GM21360 (cell line): ENCODE results near the gene HNRNPA2B1.
"Not testable (repeated sequence)": the region's sequence is repeated elsewhere in the genome, so short reads cannot be mapped to it uniquely, and the experiment has no call there.

Source experiments
- ATAC-seq: cut with Tn5 transposase; IDR thresholded peaks from one replicate; pipeline ENCODE4 v1.9.1; 2021; ENCODE audit warnings: mild to moderate bottlenecking, moderate library complexity; ENCODE audit not compliant: unreplicated experiment

Gene HNRNPA2B1

DNA sequence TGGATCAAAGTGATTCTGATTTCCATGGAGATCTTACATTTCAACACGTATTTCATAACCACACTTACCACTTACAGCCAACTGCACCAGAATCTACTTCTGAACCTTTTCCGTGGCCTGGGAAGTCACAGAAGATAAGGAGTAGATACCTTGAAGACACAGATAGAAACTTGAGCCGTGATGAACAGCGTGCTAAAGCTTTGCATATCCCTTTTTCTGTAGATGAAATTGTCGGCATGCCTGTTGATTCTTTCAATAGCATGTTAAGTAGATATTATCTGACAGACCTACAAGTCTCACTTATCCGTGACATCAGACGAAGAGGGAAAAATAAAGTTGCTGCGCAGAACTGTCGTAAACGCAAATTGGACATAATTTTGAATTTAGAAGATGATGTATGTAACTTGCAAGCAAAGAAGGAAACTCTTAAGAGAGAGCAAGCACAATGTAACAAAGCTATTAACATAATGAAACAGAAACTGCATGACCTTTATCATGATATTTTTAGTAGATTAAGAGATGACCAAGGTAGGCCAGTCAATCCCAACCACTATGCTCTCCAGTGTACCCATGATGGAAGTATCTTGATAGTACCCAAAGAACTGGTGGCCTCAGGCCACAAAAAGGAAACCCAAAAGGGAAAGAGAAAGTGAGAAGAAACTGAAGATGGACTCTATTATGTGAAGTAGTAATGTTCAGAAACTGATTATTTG lies 15.3 kb downstream of the HNRNPA2B1 start:
- no peak for ATAC-seq

DNA sequence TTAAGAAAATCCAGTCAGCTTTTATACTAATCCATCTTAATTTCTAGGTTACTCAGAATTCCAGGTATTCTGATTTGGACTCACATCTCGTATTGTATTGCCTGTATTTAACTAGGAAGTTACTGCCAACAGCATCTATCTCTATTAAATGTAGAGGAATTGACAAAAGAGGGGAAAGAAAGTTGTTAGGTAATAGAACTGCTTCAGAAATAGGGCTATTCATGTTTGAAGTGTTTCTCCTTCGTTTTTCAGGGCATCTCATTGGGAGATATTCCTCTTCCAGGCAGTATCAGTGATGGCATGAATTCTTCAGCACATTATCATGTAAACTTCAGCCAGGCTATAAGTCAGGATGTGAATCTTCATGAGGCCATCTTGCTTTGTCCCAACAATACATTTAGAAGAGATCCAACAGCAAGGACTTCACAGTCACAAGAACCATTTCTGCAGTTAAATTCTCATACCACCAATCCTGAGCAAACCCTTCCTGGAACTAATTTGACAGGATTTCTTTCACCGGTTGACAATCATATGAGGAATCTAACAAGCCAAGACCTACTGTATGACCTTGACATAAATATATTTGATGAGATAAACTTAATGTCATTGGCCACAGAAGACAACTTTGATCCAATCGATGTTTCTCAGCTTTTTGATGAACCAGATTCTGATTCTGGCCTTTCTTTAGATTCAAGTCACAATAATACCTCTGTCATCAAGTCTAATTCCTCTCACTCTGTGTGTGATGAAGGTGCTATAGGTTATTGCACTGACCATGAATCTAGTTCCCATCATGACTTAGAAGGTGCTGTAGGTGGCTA lies 16.1 kb downstream of the HNRNPA2B1 start:
- ATAC-seq, result not testable (repeated sequence)

DNA sequence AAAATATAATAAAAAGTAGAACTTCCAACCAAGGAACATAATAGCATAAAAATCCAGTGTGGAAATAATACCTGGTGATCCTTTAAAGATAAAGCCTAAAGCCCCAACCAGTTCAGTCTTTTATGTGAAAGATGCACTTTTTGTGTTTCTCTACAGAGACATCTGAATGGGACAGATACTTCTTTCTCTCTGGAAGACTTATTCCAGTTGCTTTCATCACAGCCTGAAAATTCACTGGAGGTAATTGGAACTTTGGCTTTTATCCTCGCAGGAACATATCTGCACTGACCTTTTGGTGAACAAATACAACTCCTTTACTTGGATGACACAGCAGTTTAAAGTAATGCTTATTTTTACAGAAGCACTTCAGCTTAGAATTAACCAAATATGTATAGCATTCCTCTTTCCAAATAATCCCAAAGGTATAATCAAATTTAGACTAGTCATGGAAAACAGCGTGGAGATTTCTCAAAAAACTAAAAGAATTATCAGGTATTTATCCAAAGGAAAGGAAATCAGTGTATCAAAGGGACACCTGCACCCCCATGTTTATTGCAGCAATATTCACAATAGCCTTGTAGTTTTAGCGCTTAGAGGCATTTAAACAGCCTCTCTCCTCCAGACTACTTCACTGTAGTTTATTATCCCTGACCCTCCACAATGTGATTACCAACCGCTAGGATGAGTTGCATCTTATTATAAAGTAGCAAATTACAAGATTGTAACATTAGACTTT lies 16.8 kb downstream of the HNRNPA2B1 start:
- no peak for ATAC-seq

DNA sequence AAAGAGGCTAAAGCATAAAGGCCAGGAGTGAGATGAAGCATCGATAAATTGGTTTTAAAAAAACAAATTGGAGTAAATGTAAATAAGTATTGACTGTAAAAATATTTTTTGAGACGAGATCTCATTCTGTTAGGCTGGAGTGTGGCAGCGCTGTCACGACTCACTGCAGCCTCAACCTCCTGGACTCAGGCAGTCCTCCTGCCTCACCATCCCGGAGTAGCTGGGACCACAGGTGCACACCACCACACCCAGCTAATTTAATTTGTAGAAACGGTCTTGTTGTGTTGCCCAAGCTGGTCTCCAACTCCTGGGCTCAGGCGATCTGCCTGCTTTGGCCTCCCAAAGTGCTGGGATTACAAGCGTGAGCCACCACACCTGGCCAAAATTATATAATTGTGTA lies 17.8 kb downstream of the HNRNPA2B1 start:
- ATAC-seq, result no peak

DNA sequence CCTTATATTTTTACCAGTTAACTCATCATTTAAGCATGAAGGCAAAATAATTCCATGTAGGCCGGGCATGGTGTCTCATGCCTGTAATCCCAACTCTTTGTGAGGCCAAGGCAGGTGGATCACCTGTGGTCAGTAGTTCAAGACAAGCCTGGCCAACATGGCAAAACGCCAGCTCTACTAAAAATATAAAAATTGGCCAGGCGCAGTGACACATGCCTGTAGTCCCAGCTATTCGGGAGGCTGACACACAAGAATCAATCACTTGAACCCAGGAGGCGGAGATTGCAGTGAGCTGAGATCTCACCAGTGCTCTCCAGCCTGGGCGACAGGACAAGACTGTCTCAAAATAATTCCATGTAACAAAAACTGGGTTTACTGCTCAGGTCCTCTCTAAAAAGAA lies 18.3 kb downstream of the HNRNPA2B1 start:
- ATAC-seq, result no peak

DNA sequence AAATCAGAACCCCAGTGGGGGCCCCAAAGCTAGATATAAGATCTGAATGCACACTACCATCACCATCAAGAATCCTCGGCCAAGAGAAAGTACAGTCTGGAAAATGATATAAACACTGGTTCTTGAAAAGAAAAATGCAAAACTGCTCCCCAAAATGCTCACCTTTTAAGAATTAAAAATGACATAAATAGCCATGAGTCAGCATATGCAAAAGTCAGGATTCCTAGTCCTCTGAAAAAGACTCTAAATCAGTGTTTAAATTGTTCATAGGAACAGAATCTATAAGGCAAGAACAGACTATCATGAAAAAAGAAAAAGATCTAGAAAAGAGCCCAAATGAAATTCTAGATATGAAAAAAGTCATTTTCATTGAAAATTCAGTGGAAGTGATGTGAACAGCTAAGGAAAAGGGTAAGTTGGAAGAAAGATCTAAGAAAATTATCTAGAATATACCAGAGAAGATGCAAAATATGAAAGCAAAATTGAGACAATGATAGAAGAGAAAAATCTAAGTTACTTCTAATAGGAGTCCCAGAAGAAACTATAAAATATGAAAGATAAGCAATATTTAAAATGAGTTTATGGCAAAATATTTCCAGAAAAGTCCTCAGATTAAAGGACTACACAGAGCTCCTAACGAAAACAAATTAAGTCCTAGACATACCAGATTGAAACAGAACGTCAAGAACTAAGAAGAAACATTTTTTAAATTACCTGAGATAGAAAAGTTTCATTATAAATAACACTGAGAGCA lies 18.9 kb downstream of the HNRNPA2B1 start:
- no peak for ATAC-seq

DNA sequence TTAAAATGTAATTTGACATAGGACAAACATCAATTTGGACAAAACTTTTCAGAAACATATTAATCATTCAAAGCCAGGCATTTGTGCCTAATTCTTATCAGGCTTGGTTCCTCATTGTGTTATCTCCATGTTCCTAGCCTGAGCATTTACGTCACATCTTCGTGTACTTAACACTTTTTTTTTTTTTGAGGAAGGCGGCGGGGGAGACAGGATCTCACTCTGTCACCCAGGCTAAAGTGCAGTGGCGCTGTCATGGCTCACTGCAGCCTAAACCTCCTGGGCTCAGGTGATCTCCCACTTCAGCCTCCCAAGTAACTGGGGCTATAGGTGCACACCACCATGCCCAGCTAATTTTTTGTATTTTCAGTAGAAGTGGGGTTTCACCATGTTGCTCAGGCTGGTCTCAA lies 19.8 kb downstream of the HNRNPA2B1 start:
- ATAC-seq, result no peak

DNA sequence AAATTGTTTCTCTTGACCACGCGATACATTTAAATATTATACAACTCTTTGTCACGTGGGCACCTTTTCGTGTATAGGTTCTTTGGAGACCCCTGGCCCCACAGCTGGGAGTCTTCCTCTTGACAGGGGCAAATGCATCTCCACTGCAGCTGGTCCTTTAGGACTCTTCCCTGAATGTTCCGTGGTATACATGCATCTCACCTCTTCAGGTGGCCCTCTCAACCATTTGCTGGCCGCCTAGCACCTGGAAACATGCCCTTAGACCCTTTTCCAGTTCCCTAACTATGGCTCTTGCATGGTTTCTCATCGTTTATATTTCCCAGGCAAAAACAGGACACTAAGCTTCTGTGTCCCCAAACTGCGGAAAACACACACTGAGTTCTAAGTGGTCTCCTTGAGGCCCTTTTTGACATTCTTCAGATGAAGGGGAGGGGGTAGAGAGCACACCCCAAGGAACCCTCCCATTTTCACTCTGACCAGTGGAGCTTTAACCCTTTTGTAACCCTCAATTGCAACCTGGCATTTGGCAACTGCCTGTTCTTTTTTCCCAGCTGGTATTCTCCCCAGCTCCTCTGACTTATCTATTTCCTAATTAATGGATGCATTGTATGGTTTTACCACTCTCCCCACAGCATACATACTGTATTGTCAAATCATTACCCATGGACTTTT lies 20.6 kb downstream of the HNRNPA2B1 start:
- ATAC-seq, result no peak

DNA sequence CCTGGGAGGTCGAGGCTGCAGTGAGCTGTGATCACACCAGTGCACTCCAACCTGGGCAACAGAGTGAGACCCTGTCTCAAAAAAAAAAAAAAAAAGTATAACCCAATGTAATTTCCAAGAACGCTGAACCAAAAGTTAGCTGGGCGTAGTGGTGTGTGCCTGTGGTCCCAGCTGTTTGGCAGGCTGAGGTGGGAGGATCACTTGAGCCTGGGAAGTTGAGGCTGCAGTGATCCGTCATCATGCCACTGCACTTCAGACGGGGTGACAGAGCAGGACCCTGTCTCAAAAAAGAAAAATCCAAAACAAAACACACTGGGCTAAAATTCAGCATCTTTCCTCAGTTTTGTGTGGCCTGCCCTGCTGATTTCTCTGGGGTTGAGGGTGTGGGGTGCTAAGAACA lies 21.1 kb downstream of the HNRNPA2B1 start:
- ATAC-seq, result no peak

DNA sequence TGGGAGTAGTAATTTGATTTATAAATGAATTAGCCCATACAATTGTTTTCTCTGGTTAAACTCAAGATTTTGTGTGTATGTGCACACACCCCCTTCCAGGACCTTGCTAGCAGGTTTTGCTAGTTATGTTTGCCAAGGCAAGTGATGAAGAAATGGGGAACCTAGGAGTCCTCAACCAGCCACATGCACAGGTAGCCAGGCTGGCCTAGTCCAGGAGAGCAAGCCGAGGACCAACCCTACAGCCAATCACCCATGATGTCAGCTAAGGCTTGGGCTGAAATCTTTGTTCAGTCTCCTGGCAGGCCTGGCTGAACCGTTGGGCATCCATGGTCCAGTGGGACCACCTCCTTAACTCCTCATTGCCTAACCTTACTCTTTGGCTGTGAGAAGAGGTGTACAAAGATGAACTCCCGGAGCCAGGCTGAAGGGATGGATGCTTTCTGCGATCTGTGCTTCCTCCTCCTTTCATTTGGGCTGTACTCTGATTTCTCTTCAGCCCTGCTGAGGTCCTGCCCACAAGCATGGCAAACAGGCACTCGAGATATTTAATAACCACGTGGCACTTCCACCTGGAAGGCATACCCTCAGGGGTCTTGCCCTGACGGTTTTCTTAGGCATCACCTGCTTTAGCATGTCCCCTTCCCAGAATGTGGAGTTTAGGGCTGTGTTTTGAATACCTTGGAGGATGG lies 22.1 kb downstream of the HNRNPA2B1 start:
- ATAC-seq, result no peak

DNA sequence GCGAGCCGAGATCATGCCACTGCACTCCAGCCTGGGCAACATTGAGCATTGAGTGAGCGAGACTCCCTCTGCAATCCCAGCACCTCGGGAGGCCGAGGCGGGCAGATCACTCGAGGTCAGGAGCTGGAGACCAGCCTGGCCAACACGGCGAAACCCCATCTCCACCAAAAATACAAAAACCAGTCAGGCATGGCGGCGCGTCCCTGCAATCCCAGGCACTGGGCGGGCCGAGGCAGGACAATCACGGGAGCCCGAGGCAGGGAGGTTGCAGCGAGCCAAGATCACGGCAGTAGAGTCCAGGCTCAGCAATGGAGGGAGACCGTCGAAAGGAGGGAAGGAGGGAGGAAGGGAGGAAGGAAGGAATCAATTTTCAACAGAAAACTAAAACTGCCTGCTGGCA lies 23.3 kb downstream of the HNRNPA2B1 start:
- ATAC-seq, result not testable (repeated sequence)

DNA sequence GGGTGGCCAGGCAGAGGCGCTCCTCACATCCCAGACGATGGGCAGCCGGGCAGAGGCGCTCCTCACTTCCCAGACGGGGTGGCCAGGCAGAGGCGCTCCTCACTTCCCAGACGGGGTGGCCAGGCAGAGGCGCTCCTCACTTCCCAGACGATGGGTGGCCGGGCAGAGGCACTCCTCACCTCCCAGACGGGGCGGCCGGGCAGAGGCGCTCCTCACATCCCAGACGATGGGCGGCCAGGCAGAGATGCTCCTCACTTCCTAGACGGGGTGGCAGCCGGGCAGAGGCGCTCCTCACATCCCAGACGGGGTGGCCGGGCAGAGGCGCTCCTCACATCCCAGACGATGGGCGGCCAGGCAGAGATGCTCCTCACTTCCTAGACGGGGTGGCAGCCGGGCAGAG lies 23.9 kb downstream of the HNRNPA2B1 start:
- ATAC-seq, result not testable (repeated sequence)

DNA sequence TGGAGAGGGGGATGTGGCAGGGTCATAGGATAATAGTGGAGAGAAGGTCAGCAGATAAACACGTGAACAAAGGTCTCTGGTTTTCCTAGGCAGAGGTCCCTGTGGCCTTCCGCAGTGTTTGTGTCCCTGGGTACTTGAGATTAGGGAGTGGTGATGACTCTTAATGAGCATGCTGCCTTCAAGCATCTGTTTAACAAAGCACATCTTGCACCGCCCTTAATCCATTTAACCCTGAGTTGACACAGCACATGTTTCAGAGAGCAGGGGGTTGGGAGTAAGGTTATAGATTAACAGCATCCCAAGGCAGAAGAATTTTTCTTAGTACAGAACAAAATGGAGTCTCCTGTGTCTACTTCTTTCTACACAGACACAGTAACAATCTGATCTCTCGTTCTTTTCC lies 24.6 kb downstream of the HNRNPA2B1 start:
- ATAC-seq, result not testable (repeated sequence)

DNA sequence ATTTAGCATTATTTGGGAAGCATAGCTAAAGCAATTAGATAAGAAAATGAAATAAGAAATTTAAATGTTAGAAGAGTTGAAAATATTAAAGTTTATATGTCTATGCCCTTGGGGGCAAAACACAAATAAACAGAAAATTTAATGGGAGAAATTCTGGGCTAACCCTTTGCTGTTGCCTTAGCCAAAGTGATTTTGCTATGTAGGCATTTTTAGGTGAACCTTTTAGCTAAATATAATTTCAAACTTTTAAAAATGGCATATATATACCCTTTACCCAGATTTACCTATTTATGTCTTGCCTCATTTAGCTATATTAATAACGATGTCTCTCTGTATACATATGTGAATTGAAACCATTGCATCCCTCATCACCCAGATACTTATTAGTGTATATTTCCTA lies 28.5 kb downstream of the HNRNPA2B1 start:
- no peak for ATAC-seq

DNA sequence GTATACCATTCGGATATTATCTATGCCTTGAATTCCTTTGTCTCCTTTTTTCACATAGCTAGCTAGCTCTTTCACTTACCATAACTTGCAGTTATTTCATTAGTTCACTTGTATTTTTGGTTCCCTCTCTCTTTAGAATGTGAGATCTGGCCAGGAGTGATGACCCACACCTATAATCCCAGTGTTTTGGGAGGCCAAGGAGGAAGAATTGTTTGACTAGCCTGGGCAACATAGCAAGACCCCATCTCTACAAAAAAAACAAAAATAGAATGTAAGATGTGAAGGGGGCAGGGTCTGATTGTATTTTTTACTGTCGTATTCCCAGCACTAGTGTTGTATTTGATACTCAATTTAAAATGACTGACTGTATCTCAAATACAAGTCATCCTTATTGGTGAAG lies 28.9 kb downstream of the HNRNPA2B1 start:
- no peak for ATAC-seq

DNA sequence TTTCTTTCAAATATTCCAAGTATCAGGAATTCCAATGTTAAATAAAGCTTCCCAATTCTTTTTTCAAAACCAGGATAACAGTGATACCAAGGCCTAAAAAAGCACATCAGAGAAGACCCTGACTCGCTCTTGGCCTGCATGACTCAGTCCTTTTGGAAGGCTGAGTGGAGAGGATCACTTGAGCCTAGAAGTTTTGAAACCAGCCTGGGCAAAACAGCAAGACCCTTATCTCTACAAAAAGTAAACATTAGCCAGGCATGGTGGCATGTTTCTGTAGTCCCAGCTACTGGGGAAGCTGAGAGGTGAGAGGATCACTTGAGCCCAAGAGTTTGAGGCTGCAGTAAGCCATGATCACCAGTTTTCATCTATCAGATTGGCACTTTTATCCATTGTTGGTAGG lies 29.9 kb downstream of the HNRNPA2B1 start:
- no peak for ATAC-seq

DNA sequence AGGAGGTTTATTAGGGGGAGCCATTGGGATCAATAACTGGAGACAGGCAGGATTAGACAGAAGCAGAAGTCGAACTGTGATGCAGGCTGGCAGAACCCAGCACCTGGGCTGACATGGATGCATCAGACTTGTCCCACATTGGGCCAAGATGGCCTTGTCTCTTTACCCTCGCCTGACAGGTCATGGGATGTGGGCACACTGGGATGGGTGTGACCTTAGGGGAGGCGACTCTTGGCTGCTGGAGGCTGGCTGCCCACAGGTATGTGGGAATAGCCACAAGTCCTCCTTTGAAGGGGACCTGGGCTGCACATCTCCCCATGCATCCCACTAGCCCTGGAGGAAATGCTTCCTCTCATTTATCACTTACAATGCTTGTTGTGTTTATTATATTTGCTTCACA lies 31.3 kb downstream of the HNRNPA2B1 start:
- no peak for ATAC-seq

DNA sequence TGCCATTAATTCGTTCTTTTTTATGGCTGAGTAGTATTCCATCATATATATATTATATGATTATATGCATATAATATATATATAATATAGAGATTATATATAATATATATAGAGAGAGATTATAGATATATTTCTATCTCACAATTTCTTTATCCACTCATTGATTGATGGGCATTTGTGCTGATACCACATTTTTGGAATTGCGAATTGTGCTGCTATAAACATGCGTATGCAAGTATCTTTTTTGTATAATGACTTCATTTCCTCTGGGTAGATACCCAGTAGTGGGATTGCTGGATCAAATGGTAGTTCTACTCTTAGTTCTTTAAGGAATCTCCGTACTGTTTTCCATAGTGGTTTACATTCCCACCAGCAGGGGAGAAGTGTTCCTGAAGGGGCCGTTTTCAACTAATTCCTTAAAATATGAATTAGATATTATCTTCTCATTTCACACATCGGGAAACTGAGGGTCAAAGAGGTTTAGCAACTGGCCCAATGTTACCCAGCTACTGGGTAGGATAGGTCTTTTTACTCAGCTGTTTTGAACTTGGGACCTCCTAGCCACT lies 32.0 kb downstream of the HNRNPA2B1 start:
- no peak for ATAC-seq

DNA sequence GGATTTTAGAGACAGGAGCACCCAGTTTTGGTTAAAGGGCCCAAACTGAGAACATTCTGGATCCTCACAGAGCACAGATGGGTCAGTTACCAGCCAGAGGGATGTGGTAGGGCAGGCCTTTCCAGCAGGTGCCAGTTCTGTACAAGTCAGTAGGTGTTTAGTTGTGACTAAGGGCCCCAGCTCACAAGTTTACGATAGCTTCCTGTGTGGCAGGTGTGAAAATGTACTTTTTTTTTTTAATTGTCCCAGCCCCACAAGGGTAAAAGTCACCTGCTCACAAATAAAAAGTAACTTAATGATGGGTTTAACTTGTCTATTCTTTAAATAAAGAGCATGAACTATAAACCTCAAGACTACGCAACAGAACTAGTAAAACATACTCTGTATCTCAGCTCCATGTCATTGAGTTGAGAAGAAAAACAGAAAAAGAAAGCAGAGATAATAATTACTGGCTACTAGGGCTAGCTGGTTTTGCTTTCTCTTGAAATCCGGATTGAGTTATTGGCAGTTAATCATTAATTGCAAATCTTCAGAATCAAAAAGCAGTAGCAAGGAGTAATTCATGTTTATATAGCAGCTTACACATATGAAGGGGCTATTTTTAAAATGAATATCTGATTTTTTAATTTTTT lies 33.1 kb downstream of the HNRNPA2B1 start:
- ATAC-seq, result no peak
